IMR-90 (cell line): ENCODE measurements around the gene IRF2BP2. TPM values are rescaled to one million over a fixed set of nuclear protein-coding genes. Genes with fewer than 3 reads are reported as not detected.

Experiments used
- ATAC-seq: fragments of 200-7000 bp; cut with Tn5 transposase; 2 replicates; pipeline ENCODE4 v1.9.1; 2020; ENCODE audit warnings: low read depth, mild to moderate bottlenecking, moderate library complexity
- BruUV-seq: library from RNA; stranded (reverse); fragments of 400-500 nt; replicated peaks from 2 replicates; lab custom pipeline; 2021; lab: Mats Ljungman, UMichigan
- CTCF ChIA-PET: fragments of 300-600 bp; formaldehyde crosslinking; extraction: SDS; loops from one replicate; lab custom pipeline; 2021; ENCODE audit warnings: antibody characterized with exemption; lab: Yijun Ruan, JAX
- POLR2A ChIA-PET: fragments of 300-600 bp; sonication (Branson Sonifier 250); formaldehyde crosslinking; loops from one replicate; lab custom pipeline; 2022; ENCODE audit warnings: antibody characterized with exemption; ENCODE audit not compliant: unreplicated experiment; lab: Charles Lee
- DNase-seq: peaks from one replicate; pipeline ENCODE4 v3.0.0; 2013
- H2AFZ ChIP-seq: replicated peaks from 2 replicates; pipeline ENCODE3; 2013; ENCODE audit warnings: low read length, mild to moderate bottlenecking; ENCODE audit not compliant: poor library complexity
- H2AK5ac ChIP-seq: 2 replicates; pipeline ENCODE4 v1.6.1; 2013; ENCODE audit warnings: low read depth, low read length, inconsistent platforms
- H2AK9ac ChIP-seq: replicated peaks from 2 replicates; pipeline ENCODE3; 2013; ENCODE audit warnings: mild to moderate bottlenecking, low read depth, low read length, moderate library complexity; ENCODE audit not compliant: poor library complexity
- H2BK120ac ChIP-seq: 2 replicates; pipeline ENCODE4 v1.6.1; 2013; ENCODE audit warnings: low read depth, low read length, inconsistent platforms
- H2BK15ac ChIP-seq: 3 replicates; pipeline ENCODE4 v1.6.1; 2013; ENCODE audit warnings: low read depth, low read length, inconsistent platforms
- H2BK20ac ChIP-seq: 2 replicates; pipeline ENCODE4 v1.6.1; 2013; ENCODE audit warnings: low read depth, mild to moderate bottlenecking, inconsistent platforms, low read length, moderate library complexity
- H2BK5ac ChIP-seq: 2 replicates; pipeline ENCODE4 v1.6.1; 2013; ENCODE audit warnings: mild to moderate bottlenecking, low read depth, low read length, inconsistent platforms; ENCODE audit not compliant: poor library complexity, severe bottlenecking
- H3K14ac ChIP-seq: replicated peaks from 2 replicates; pipeline ENCODE4 v1.6.1; 2013; ENCODE audit warnings: low read depth, low read length, inconsistent platforms
- H3K18ac ChIP-seq: 2 replicates; pipeline ENCODE4 v1.6.1; 2013; ENCODE audit warnings: low read depth, low read length, control low read depth
- H3K23ac ChIP-seq: 2 replicates; pipeline ENCODE4 v1.6.1; 2013; ENCODE audit warnings: low read depth, low read length, inconsistent platforms
- H3K27ac ChIP-seq: 2 replicates; pipeline ENCODE4 v1.5.1; 2013; ENCODE audit warnings: mild to moderate bottlenecking, control low read depth, low read length; ENCODE audit not compliant: insufficient read depth
- H3K27me3 ChIP-seq: 2 replicates; pipeline ENCODE4 v1.6.1; 2013; ENCODE audit warnings: low read length; ENCODE audit not compliant: control insufficient read depth, insufficient read depth
- H3K36me3 ChIP-seq: 2 replicates; pipeline ENCODE4 v1.6.1; 2013; ENCODE audit warnings: low read length, mixed read lengths; ENCODE audit not compliant: control insufficient read depth, insufficient read depth
- H3K4ac ChIP-seq: 2 replicates; pipeline ENCODE4 v1.6.1; 2013; ENCODE audit warnings: low read depth, low read length, inconsistent platforms
- H3K4me1 ChIP-seq: 2 replicates; pipeline ENCODE4 v1.6.1; 2013; ENCODE audit warnings: low read length, mixed read lengths; ENCODE audit not compliant: control insufficient read depth, insufficient read depth
- H3K4me2 ChIP-seq: 2 replicates; pipeline ENCODE4 v1.6.1; 2013; ENCODE audit warnings: low read depth, mild to moderate bottlenecking, control low read depth, low read length, moderate library complexity
- H3K4me3 ChIP-seq: 2 replicates; pipeline ENCODE4 v1.5.1; 2013; ENCODE audit warnings: low read depth, mild to moderate bottlenecking, control low read depth, low read length, moderate library complexity; ENCODE audit not compliant: insufficient read depth
- H3K56ac ChIP-seq: 2 replicates; pipeline ENCODE4 v1.6.1; 2013; ENCODE audit warnings: low read length, inconsistent platforms; ENCODE audit not compliant: insufficient read depth; ENCODE audit errors: extremely low read depth
- H3K79me1 ChIP-seq, 2 experiments: 2 replicates each; pipeline ENCODE4 v1.6.1; 2013; ENCODE audit warnings: low read length in 2 of 2, inconsistent platforms in 1 of 2, low read depth in 1 of 2
- H3K9ac ChIP-seq: 2 replicates; pipeline ENCODE4 v1.6.1; 2013; ENCODE audit warnings: low read depth, low read length, control low read depth
- H3K9me1 ChIP-seq: 2 replicates; pipeline ENCODE4 v1.6.1; 2013; ENCODE audit warnings: low read length, inconsistent platforms; ENCODE audit not compliant: insufficient read depth
- H3K9me3 ChIP-seq: 2 replicates; pipeline ENCODE4 v1.6.1; 2013; ENCODE audit warnings: low read length; ENCODE audit not compliant: control insufficient read depth, insufficient read depth
- H4K20me1 ChIP-seq: 2 replicates; pipeline ENCODE4 v1.6.1; 2013; ENCODE audit warnings: low read length, inconsistent platforms; ENCODE audit not compliant: insufficient read depth
- H4K5ac ChIP-seq: 2 replicates; pipeline ENCODE4 v1.6.1; 2013; ENCODE audit warnings: mild to moderate bottlenecking, low read depth, low read length, control low read depth
- H4K8ac ChIP-seq, 2 experiments: 2 replicates each; pipeline ENCODE4 v1.6.1; 2013; ENCODE audit warnings: low read depth in 2 of 2, low read length in 2 of 2, control low read depth in 1 of 2, inconsistent platforms in 1 of 2
- H4K91ac ChIP-seq: 2 replicates; pipeline ENCODE4 v1.6.1; 2013; ENCODE audit warnings: low read depth, low read length, inconsistent platforms; ENCODE audit not compliant: insufficient read depth
- BHLHE40 ChIP-seq: fragments of 150-350 bp; IDR thresholded peaks from 2 replicates; pipeline ENCODE4 v1.6.1; 2016; ENCODE audit warnings: mild to moderate bottlenecking, low read depth, low read length
- FOS ChIP-seq: fragments of 150-350 bp; IDR thresholded peaks from 2 replicates; pipeline ENCODE4 v1.6.1; 2016; ENCODE audit warnings: low read depth, low read length
- MAFK ChIP-seq: IDR thresholded peaks from 2 replicates; pipeline ENCODE4 v1.6.1; 2012; ENCODE audit warnings: low read depth, low read length, improper control_type of control experiment
- MAZ ChIP-seq: IDR thresholded peaks from 2 replicates; pipeline ENCODE4 v1.6.1; 2012; ENCODE audit warnings: low read depth, mild to moderate bottlenecking, low read length, improper control_type of control experiment, moderate library complexity, borderline replicate concordance
- NFE2L2 ChIP-seq: fragments of 150-350 bp; IDR thresholded peaks from 2 replicates; pipeline ENCODE4 v1.6.1; 2016; ENCODE audit warnings: low read depth, mild to moderate bottlenecking, low read length
- RAD21 ChIP-seq: IDR thresholded peaks from 2 replicates; pipeline ENCODE4 v1.6.1; 2012; ENCODE audit warnings: low read length, improper control_type of control experiment
- SMC3 ChIP-seq: fragments of 150-350 bp; IDR thresholded peaks from 2 replicates; pipeline ENCODE4 v1.6.1; 2016; ENCODE audit warnings: low read depth, mild to moderate bottlenecking, antibody characterized with exemption, low read length, moderate library complexity
- WGBS, 2 experiments: methylation state at CpG; one replicate each; pipeline versions ENCODE4 v1.1.5 to v1.1.7; 2013; ENCODE audit warnings: missing lambda C conversion rate in 2 of 2; ENCODE audit not compliant: insufficient read length in 1 of 2; ENCODE audit errors: extremely low coverage in 2 of 2; 5-methylcytosine and 5-hydroxymethylcytosine counted together
- dilution Hi-C: fragments of 300-500 bp; cut with HindIII; formaldehyde crosslinking; loops from one replicate; pipeline ENCODE4 v1.14.3; 2018; ENCODE audit warnings: low sequenced_read_pairs; ENCODE audit not compliant: unreplicated experiment
- in situ Hi-C: fragments of 300-500 bp; cut with MboI; formaldehyde crosslinking; loops from 3 replicates; pipeline ENCODE4 v1.14.3; 2019; ENCODE audit warnings: low sequenced_read_pairs, inconsistent platforms, mixed read lengths
- intact Hi-C: fragments of 100-400 bp; cut with micrococcal nuclease; formaldehyde crosslinking; loops from 2 replicates; pipeline ENCODE4 v1.10.0; 2022
- polyA plus RNA-seq, 3 experiments: library from polyadenylated mRNA; depleted of rRNA; stranded (reverse); fragments of >200 nt; gene quantifications; 2 replicates each; pipeline ENCODE4 v1.2.3, GENCODE V29; 2012; ENCODE audit warnings: low replicate concordance in 1 of 3
- total RNA-seq: library from RNA; depleted of rRNA; stranded (reverse); fragments of >200 nt; gene quantifications from 2 replicates; pipeline ENCODE4 v1.2.3, GENCODE V29; 2012
- TF ChIP-seq, protein P1 (sequence below): fragments of 150-350 bp; IDR thresholded peaks from 2 replicates; pipeline ENCODE4 v1.6.1; 2017; ENCODE audit warnings: mild to moderate bottlenecking, antibody characterized with exemption, low read length, low read depth
- TF ChIP-seq, protein P2 (sequence below): fragments of 150-350 bp; IDR thresholded peaks from 2 replicates; pipeline ENCODE4 v1.6.1; 2016; ENCODE audit warnings: low read depth, mild to moderate bottlenecking, low read length, moderate library complexity, borderline replicate concordance

The IRF2BP2 gene
- total and polyA plus RNA-seq, 2 of the 4 experiments (the other 2 are of a cell fraction) = 47.0 to 66.6 TPM

DNA sequence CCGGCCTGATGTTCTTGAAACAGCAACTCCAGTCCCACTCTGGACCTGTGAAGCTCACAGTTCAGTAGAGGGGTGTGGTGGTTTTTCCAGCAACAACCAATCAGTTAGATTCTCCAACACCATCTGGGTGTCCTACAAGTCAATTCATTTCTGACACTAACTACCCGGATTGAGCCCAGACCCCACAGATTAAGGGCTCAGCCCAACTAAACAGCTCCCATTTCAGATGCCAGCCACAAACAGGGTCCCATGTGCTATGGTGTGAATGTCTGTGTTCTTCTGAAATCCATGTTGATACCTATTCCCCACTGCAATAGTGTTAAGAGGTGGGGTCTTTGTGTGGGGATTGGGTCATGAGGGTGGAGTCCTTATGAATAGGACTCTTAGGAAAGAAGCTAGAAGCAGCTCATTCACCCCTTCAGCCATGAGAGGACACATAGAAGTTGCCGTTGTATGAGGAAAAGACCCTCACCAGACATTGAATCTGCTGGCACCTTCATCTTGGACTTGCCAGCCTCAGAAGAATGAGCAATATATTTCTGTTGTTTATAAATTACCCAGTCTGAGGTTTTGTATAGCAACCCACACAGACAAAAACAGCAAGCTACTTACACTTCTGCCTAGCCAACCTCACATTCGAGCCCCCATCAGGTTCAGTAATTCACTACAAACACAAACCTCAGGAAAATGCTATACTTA is 53.6 kb downstream of the IRF2BP2 start:
- intact Hi-C loops = no loop called here
- Histone ChIP-seq H3K56ac (no peak overlapping the region), H3K9ac (no peak overlapping the region), H2AK5ac (no peak overlapping the region), H2BK120ac (no peak overlapping the region), H3K79me1 (no peaks in the 10 kb centered on the region), H2BK20ac (no peak overlapping the region), H3K4me3 (no peak overlapping the region), H3K9me1 (peaks cover 19% of the 10 kb centered on the region), H3K9me3 (no peaks in the 10 kb centered on the region), H3K4ac (no peak overlapping the region), H2AFZ (no peak overlapping the region), H3K4me1 (peaks cover 10% of the 10 kb centered on the region), H3K14ac (0 out of 2 replicates have a peak overlapping the region, but pooled peaks have one; percentile 37), H3K27me3 (no peaks in the 10 kb centered on the region), H3K18ac (no peak overlapping the region), H2BK15ac (no peak overlapping the region), H4K8ac (no peak overlapping the region), H3K4me2 (no peak overlapping the region), H4K20me1 (no peaks in the 10 kb centered on the region), H3K27ac (no peak overlapping the region), H3K23ac (no peak overlapping the region), H4K91ac (no peak overlapping the region), H3K36me3 (no peaks in the 10 kb centered on the region), H2BK5ac (no peak overlapping the region), H4K5ac (no peak overlapping the region), H2AK9ac (no peak overlapping the region)
- POLR2A ChIA-PET = no interaction called here
- no TSS peak for BruUV-seq
- in situ Hi-C loops = no loop called here
- CTCF ChIA-PET = no interaction called here
- WGBS, 2 experiments = no CpG with 5 or more reads among the region's 4 CpGs
- ATAC-seq (no peak), DNase-seq (no peak)
- dilution Hi-C loops = no loop called here
- TF ChIP-seq, protein P1, sequence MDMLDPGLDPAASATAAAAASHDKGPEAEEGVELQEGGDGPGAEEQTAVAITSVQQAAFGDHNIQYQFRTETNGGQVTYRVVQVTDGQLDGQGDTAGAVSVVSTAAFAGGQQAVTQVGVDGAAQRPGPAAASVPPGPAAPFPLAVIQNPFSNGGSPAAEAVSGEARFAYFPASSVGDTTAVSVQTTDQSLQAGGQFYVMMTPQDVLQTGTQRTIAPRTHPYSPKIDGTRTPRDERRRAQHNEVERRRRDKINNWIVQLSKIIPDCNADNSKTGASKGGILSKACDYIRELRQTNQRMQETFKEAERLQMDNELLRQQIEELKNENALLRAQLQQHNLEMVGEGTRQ = no peak
- TF ChIP-seq NFE2L2 (no peak), MAFK (no peak), BHLHE40 (no peak), SMC3 (no peak), FOS (no peak), RAD21 (no peak), MAZ (no peak)
- TF ChIP-seq, protein P2, sequence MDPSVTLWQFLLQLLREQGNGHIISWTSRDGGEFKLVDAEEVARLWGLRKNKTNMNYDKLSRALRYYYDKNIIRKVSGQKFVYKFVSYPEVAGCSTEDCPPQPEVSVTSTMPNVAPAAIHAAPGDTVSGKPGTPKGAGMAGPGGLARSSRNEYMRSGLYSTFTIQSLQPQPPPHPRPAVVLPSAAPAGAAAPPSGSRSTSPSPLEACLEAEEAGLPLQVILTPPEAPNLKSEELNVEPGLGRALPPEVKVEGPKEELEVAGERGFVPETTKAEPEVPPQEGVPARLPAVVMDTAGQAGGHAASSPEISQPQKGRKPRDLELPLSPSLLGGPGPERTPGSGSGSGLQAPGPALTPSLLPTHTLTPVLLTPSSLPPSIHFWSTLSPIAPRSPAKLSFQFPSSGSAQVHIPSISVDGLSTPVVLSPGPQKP = no peak
